HG03108 (cell line): ENCODE results near the gene PRKX.
"Not testable (repeated sequence)": the region's sequence is repeated elsewhere in the genome, so short reads cannot be mapped to it uniquely, and the experiment has no call there.

ENCODE experiments used
- ATAC-seq: cut with Tn5 transposase; IDR thresholded peaks from one replicate; pipeline ENCODE4 v1.9.1; 2021; ENCODE audit warnings: moderate library complexity; ENCODE audit not compliant: unreplicated experiment

PRKX gene

DNA sequence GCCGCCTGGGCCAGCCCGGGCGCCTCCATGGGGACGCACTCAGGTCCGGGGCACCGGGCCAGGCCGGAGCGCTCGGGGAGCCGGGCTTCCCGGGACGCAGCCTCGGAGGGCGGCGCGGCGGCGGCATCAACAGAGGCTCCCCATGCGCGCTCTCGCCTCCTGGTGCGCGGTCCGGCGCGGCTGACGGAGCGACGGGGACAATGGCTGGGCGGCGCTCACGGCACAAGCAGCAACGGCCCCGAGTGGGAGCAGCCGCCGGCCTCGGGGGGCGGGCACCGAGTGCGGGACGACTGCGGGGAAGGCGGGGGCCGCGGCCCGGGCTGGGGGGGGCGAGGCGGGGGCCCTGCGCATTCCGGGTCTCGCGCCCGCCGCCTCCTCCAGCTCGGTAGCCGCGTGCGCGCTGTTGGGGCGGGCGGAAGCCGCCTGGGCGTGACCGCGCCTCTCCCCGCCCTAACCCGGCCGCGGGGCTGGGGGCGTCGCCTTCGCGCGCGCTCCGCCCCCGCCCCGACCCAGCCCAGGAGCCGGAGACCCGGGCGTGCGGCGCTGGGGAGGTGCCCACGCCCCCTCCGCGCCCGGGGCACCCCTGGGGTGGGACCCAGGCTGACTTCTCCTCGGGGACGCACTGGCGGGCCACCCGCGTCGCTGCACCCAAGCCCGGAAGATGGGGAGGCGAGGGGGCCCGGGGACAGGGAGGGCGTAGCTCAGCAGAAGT lies at the start of gene PRKX:
PRKX (minus strand) TSS at position 425 of the 712 bp plus-strand sequence; CDS start at position 29, 396 bp downstream.
- peak; percentile 76 for ATAC-seq

DNA sequence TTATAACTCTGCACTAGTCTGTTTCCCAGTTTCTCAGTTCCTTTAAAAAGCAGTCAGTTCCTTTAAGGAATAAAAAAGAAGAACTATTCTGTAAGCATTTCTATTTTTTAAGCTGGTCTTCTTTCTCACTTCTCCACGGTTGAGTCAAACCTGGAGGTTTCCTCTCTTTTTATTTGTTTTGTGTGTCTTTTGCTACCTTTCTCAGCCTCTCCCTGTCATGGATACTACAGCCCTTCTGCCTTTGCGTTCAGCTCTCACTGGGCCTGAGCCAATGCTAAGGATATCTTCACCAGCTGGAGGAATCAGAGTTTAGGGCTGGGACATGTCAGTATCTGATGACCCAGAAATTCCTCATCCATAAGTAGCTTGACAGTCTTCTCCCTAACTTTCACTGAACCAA lies 49.7 kb upstream of the PRKX start:
- no peak for ATAC-seq

DNA sequence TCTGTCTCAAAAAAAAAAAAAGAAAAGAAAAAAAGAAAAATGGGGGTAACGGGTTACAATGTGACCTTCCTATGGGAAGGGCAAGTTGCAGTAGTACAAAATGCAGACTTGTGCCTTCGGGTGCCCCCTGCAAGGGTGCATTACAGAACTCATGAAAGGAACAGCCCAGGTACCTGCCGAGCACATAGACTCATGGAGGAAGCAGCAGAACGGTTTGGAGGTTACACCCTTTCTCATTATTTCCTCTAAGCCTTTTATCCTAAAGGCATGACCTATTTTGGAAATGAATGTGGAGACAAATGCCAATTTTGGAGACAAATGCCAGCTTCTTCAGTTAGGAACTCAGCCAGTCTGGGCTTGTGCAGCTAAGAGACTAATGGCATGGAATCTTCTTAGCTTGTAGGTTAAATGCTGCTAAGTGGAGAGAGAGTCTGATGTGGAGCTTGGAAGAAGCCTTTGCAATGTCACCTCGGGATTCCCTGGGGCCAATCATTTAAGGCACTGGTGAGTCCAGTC lies 44.1 kb upstream of the PRKX start:
- no peak for ATAC-seq

DNA sequence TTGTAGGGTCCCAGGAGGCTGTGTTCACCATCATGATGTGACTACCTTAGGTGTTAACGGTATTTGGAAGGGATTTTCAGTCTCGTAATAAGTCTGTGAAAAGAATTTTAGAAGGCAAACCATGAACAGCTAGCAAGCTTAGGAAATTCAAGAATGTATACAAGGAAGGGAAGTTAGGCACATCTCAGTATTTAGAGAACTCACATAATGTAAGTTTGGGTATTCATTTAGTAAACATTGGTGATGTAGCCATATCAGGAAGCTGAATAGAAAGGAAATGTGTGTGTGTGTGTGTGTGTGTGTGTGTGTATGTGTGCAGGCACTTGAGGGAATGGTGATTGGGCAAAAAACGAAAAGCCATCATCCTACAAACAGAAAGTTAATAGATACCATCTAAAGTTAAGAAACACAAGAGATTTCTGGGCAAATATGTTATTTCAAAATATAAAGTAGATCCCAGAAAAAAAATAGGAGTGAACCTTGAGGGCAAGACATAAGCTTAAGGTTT lies 34.7 kb upstream of the PRKX start:
- ATAC-seq = no peak

DNA sequence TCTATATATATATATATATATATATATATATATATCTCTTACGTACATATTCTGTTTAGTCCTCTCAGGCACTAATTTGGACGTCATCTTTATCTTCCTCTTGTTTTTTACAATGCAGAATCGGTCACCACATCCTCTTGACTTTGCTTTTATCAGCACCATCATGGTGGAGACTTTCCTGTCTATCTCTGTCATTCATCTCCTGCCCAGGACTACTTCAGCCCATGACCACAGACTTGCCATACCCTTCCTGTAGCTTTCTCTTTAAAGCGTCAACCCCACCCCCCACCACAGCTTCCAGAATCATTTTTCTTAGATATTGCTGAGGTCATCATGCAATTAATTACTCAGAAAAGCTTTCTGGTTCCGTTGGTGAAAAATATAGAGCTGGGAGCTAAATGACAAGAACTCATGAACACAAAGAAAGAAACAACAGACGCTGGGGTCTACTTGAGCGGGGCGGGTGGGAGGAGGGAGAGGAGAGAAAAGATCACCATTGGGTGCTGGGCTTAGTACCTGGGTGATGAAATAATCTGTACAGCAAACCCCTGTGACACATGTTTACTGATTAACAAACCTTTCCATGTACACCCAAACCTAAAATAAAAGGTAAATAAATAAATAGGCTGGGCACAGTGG lies 30.5 kb upstream of the PRKX start:
- no peak for ATAC-seq

DNA sequence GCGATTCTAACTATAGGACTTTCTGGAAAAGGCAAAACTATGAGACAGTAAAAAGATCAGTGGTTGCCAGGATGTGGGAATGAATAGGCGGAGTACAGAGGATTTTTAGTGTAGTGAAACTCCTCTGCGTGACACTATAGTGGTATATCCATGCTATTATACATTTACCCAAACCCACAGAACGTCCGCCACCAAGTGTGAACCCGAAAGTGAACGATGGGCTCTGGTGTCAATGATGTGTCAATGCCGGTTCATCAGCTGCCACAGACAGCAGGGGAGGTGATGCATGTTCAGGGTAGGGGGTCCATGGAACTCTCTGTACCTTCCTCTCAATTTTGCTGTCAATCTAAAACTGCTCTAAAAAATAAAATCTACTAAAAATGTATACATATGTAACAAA lies 27.5 kb upstream of the PRKX start:
- ATAC-seq = not testable (repeated sequence)

DNA sequence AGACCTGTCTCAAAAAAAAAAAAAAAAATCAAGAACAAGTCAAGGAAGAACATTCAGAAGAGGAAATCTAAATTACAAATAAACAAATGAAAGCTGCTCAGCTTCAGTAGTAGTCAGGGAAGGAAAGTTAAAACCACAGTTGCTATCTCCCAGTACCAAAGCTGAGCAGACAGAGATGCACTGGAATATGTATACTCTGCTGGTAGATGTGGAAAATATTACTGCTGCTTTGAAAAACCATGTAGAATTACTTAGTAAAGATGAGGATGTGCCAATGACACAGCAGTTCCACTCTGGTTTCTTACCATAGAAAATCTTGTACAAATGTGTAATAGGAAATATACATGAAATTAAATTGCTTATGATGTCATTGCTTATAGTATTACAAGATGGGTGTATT lies 25.1 kb upstream of the PRKX start:
- no peak for ATAC-seq

DNA sequence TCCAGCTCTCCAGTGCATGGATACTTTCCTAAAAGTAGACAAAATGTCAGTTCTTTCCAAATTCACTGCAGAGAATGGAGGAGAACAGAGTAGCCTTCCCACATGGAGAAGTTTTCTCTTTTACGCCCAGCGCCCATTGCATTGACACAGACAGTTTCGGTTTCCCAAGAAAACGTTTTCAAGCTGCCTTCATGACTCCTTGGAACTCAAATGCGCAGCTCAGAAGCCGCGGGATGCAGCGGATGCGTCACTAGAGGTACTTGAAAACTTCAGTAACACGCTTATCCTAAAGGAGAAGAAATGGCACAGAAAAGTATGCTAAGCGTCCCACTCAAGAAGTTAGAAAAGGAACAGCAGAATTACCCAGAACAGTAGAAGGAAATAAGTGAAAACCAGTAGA lies 23.1 kb upstream of the PRKX start:
- not testable (repeated sequence) for ATAC-seq

DNA sequence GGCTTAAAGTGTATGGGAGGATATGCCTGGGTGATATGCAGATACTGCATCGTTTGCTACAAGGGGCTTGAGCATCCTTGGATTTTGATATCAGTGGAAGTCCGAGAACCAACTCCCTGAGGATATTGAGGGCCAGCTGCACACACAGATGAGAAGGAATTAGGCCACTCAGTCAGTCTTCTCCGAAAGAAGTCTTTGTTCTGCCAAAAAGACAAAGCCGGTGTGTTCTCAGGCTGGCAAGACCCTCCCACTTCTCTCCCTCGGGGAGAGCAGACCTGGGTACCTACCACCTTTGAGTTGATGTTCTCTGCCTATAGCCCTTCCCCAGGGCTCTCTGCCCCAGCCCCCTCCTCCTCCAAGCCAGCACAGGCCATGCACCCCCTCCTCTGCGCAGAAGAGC lies 22.4 kb upstream of the PRKX start:
- ATAC-seq = not testable (repeated sequence)

DNA sequence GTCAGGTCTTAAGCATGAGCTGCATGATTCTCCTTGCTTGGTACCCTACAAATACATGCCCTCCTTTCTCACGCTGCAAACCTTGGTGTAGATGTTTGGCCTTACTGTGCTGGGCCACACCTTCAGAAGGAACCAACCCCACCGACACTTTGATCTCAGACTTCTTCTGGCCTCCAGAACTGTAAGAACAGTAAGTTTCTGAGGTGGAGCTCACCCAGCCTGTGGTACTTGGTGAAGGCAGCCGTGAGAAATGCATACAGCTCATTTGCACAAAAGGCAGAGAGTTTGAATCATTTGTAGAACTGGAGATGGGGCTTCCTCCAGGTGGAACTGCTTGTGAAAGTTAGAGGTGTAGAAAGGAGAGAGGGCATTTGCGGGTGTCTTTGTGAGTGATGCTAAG lies 21.0 kb upstream of the PRKX start:
- ATAC-seq = not testable (repeated sequence)

DNA sequence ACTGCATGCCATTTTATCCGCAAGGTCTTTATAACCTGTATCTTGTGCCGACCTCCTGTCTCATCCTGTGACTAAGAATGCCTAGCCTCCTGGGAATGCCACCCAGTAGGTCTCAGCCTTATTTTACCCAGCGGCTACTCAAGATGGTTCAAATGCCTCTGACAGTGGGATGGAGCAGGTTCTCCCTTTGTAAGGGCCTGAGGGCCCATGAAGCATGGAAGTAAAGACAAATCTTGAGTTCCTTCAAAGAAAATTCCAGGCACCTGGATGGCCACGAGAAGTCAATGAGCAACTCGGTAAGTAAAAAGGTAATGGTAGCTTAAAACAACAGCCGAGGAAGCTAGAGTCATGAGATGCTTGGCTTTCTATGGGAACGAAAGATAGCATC lies 19.6 kb upstream of the PRKX start:
- no peak for ATAC-seq

DNA sequence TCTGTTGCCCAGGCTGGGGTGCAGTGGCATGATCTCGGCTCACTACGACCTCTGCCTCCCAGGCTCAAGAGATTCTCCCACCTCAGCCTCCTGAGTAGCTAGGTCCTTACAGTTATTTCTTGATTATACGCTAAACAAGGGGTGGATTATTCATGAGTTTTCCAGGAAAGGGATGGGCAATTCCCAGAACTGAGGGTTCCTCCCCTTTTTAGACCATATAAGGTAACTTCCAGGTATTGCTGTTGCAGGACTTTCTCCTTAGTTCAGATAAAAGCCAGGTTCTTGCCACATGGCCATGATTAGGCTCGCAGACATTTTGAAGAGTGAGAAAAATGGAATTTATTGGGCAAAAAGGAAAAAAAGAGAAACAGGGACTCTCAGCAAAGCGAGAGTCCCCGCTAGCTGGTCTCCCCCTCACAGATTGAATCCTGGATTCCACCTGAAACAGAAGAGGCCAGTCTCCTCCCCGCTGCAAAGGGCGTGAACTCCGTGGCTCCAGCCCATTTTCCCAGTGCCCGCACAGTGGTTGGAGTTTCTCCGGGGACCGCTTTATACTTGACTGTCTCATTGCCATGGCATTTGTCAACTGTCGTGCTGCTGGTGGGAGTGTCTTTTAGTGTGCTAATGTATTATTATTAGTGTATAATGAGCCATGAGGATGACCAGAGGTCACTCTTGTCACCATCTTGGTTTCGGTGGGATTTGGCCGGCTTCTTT lies 19.0 kb upstream of the PRKX start:
- ATAC-seq = not testable (repeated sequence)

DNA sequence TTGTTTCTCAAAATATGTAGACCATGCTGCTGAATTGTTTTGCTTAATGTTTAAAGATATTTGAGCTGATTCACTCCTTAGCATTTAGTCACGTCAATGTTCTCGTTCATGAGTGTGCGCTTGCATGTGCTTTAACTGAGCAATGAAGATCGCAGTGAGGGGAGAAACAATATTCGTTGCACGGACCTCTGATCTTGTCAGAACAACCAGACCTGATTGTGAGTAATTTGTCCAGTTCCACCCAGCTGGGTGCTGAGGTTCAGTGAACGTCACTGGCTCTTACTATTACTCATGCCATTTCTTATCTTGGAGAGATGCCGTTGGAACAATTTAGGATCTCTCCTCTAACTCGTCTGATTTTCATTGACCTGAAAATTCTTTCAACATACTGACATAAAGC lies 15.0 kb upstream of the PRKX start:
- ATAC-seq = no peak

DNA sequence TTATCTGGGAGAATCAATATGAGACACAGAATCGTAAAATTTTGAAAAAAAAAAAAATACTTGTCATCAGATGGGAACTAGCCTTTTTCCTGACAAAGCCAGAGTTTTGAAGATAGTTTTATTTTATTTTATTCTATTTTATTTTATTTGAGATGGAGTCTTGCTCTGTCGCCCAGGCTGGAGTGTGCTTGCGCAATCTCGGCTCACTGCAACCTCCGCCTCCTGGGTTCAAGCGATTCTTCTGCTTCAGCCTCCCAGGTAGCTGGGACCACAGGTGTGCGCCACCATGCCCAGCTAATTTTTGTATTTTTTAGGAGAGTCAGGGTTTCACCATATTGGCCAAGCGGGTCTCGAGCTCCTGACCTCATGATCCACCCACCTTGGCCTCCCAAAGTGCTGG lies 10.0 kb upstream of the PRKX start:
- not testable (repeated sequence) for ATAC-seq

DNA sequence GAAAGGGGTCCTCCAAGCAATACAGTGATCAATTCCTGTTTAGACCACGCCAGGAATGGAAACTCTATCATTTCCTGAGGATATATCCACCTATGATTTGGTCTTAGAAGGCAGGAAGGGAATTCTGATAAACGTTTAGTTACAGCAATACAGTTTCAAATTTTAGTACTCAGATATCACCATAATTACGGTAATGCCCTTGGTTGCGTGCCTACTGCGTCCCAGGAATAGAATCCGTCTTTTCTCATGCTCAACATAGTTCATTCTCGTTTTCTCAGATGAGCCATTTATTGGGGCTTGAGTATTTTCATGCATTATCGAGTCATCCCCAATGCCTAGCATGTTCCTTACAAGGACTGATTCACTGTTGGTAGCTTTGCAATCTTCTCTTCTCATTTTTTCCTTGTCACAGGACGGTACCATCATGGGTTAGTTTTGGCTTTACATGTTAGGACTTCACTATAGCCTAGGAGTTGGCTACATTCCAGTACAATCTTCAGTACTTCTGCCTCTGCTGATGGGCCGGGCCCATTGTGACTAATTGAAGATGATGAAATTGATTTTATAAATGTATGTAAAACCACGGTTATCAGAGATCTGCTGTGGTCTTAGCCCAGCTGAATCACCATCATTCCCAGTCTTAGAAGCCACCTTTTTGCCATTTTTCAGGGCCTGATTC lies 4.4 kb upstream of the PRKX start:
- no peak for ATAC-seq

DNA sequence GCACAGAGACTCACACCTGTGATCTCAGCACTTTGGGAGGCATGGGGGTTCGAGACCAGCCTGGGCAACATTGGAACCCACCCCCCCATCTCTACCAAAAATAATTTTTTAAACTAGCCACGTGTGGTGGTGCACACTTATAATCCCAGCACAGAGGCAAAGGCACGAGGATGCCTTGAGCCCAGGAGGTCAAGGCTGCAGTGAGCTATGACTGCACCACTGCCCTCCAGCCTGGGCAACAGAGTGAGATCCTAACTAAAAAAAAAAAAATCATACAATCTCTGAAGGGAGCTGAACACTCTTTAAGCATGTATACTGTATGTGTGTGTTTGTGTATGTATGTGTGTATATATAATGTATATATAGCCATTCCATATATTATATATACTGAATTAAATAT lies 2.5 kb upstream of the PRKX start:
- ATAC-seq = no peak

DNA sequence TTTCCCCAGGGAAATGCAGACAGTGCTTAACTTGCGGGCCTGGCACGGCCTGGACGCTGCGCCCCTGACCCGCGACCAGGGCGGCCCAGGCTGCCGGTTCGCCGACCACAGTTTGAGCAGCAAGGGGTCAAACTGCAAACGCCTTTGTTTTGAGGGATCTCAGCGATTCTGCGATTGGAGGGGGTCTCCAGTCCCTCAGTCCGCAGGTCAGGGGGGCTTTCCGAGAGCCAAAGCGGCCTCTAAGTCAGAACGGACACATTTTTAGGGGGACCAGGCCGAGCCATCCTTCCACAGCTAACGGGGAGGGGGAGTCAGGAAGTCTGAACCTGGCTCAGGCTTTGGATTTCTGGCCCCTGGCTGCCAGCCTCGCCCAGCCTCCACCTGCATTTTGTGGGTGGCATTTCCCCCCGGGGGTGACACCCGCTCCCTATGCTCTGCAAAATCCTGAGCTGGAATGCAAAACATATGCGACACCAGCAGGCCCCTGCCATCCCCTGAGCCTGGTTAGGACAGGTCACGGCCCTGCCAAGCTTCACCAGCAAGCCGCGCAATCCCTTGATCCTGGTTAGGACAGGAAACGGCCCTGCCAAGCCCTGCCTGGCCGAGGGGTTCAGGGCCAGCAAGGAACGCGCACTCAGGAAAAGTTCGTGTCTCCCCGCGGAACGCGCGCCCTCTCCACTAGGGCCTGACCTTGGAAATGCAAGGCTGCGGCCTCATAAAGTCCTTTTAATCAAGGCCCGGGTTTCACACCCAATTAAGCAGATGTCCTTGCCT lies 1.4 kb upstream of the PRKX start:
- not testable (repeated sequence) for ATAC-seq

DNA sequence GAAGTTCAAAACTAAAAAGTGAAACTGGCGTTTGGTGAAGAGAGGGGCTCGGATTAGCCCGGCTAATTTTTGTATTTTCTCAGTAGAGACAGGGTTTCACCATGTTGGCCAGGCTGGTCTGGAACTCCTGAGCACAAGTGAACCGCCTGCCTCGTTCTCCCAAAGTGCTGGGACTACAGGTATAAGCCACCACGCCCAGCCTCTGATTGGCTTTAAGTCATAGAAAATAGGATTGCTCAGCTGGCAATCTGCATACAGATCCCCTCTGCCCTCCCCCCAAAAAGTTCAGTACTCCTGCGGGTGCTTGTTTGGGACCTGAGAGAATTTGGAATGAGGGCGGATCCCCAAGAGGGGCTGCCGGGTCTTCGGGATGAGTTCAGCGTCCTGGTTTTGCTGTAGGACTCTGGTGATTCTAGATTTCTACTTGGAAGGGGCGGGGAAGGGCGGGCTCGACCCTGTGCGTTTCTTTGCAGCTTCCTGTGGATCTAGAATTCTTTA lies 537 bp upstream of the PRKX start:
- no peak for ATAC-seq

DNA sequence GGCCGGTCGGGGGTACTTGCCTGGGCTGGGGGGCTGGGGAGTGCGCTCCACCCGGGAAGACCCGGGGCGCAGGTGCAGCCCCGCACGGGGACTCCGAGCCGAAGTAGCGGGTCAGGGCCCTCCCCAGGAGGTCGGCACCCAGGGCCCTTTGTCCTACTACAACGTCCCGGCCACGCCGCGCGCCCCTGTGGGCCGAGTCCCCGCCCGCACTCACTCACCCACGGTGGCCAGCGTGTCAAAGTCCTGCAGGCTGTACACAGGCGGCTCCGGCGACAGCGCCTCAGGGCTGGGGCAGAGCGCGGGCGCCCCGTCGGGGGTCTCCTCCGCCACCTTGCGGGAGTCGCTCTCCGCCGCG lies 602 bp downstream of the PRKX start:
- peak; percentile 14 for ATAC-seq
